Common myeloid progenitor, CD34-positive (primary cell): ENCODE data around the gene TRNAU1AP.
A peak's percentile ranks its signal among the peaks of the same experiment; 100 is the strongest.
"Not testable (repeated sequence)": the region's sequence is repeated elsewhere in the genome, so short reads cannot be mapped to it uniquely, and the experiment has no call there.

Source experiments
- CTCF ChIA-PET: fragments of 350-600 bp; sonication (Branson Sonifier 250); formaldehyde crosslinking; loops from one replicate; lab custom pipeline; 2021; ENCODE audit warnings: antibody characterized with exemption; lab: Charles Lee
- POLR2A ChIA-PET: fragments of 350-600 bp; sonication (Branson Sonifier 250); formaldehyde crosslinking; loops from one replicate; lab custom pipeline; 2021; ENCODE audit warnings: antibody characterized with exemption; lab: Charles Lee
- DNase-seq, 3 donors: peaks; one replicate each; pipeline versions ENCODE4 v3.0.0 to v3.0.0-alpha.2; 2013
- H3K27ac ChIP-seq, 2 experiments: 1 replicate in 1 of 2; 2 replicates in 1 of 2; pipeline ENCODE4 v1.7.0; 2013; ENCODE audit warnings: inconsistent platforms in 2 of 2, low read length in 2 of 2, mild to moderate bottlenecking in 2 of 2, low read depth in 1 of 2, moderate library complexity in 1 of 2; ENCODE audit not compliant: severe bottlenecking in 2 of 2, insufficient read depth in 1 of 2, poor library complexity in 1 of 2
- H3K27me3 ChIP-seq, 5 experiments: replicated peaks in 2 of 5; 1 replicate in 3 of 5; 2 replicates in 2 of 5; pipeline versions ENCODE4 v1.6.1 to v1.7.0; 2013; ENCODE audit warnings: low read length in 4 of 5, mild to moderate bottlenecking in 2 of 5, moderate library complexity in 2 of 5, inconsistent platforms in 1 of 5; ENCODE audit not compliant: insufficient read depth in 5 of 5, control insufficient read depth in 4 of 5
- H3K36me3 ChIP-seq, 4 experiments: 1 replicate in 2 of 4; 2 replicates in 2 of 4; pipeline versions ENCODE4 v1.6.1 to v1.7.0; 2013; ENCODE audit warnings: low read length in 3 of 4, control low read depth in 1 of 4, mild to moderate bottlenecking in 1 of 4; ENCODE audit not compliant: control insufficient read depth in 4 of 4, insufficient read depth in 4 of 4
- H3K4me1 ChIP-seq, 4 experiments: 1 replicate in 3 of 4; 2 replicates in 1 of 4; pipeline versions ENCODE4 v1.6.1 to v1.7.1; 2013; ENCODE audit warnings: low read length in 3 of 4, mild to moderate bottlenecking in 3 of 4, control low read depth in 1 of 4, inconsistent platforms in 1 of 4, moderate library complexity in 1 of 4; ENCODE audit not compliant: control insufficient read depth in 4 of 4, insufficient read depth in 4 of 4; ENCODE audit errors: control extremely low read depth in 1 of 4
- H3K4me3 ChIP-seq, 7 experiments: 1 replicate in 4 of 7; 2 replicates in 3 of 7; pipeline versions ENCODE4 v1.5.1 to v1.7.0; 2013; ENCODE audit warnings: mild to moderate bottlenecking in 7 of 7, low read length in 6 of 7, moderate library complexity in 6 of 7, inconsistent platforms in 2 of 7, low read depth in 2 of 7, control low read depth in 1 of 7; ENCODE audit not compliant: insufficient read depth in 4 of 7, control insufficient read depth in 1 of 7; ENCODE audit errors: extremely low read depth in 1 of 7
- H3K9me3 ChIP-seq, 5 experiments: 1 replicate in 4 of 5; 2 replicates in 1 of 5; pipeline versions ENCODE4 v1.6.1 to v1.7.1; 2013; ENCODE audit warnings: low read length in 4 of 5, mild to moderate bottlenecking in 2 of 5, inconsistent platforms in 1 of 5, low read depth in 1 of 5, moderate library complexity in 1 of 5; ENCODE audit not compliant: control insufficient read depth in 4 of 5, insufficient read depth in 2 of 5; ENCODE audit errors: control extremely low read depth in 1 of 5
- WGBS: methylation state at CpG from one replicate; pipeline ENCODE4 v1.1.5; 2013; ENCODE audit not compliant: insufficient coverage; 5-methylcytosine and 5-hydroxymethylcytosine counted together

Gene TRNAU1AP

GRCh38 chr1:28520796-28521195 lies 32.1 kb upstream of the TRNAU1AP start:
- DNase-seq, H3K4me3 ChIP-seq, POLR2A ChIA-PET, H3K27ac ChIP-seq, H3K27me3 ChIP-seq, H3K9me3 ChIP-seq: not testable (repeated sequence)
- 99% methylated on average over 11 of the region's 12 CpGs for WGBS
- Histone ChIP-seq H3K4me1 (peaks cover 2 to 20% (median 18%) of the 10 kb centered on the region in 4 experiments), H3K36me3 (peaks cover 3 to 30% (median 7%) of the 10 kb centered on the region in 4 experiments)
- CTCF ChIA-PET = interaction anchor here (1.9 kb wide), 1 partner anchor 33 kb away, joined by 5 read pairs; the partner anchor contains the start of gene TRNAU1AP

- peak overlapping the region in 1 of 2 experiments; percentile 32 for H3K27ac ChIP-seq
These were observed 31.3 kb upstream of the TRNAU1AP start for GRCh38 chr1:28521502-28522164.

GRCh38 chr1:28522537-28522936 lies 30.3 kb upstream of the TRNAU1AP start:
- H3K27me3 ChIP-seq, H3K27ac ChIP-seq, DNase-seq, H3K9me3 ChIP-seq, H3K4me3 ChIP-seq, POLR2A ChIA-PET: not testable (repeated sequence)
- WGBS = 100% methylated on average over 4 of the region's 9 CpGs
- CTCF ChIA-PET = interaction anchor here (0.7 to 1.9 kb wide), 5 partner anchors 31 to 356 kb away, joined by 3 to 5 read pairs (median 5); partner anchors contain the start of gene TRNAU1AP
- Histone ChIP-seq H3K4me1 (peaks cover 2 to 20% (median 17%) of the 10 kb centered on the region in 4 experiments), H3K36me3 (peaks cover 3 to 34% (median 7%) of the 10 kb centered on the region in 4 experiments)

More at GRCh38 chr1:28521502-28522164, 31.3 kb upstream of the TRNAU1AP start:
- Histone ChIP-seq H3K36me3 (peaks cover 3 to 30% (median 7%) of the 10 kb centered on the region in 4 experiments), H3K9me3 (no peaks in the 10 kb centered on the region), H3K4me1 (peaks cover 2 to 20% (median 18%) of the 10 kb centered on the region in 4 experiments), H3K27me3 (no peaks in the 10 kb centered on the region), H3K4me3 (no peak overlapping the region)
- 79% methylated on average over 5 of the region's 6 CpGs for WGBS
- CTCF ChIA-PET = interaction anchor here (1.7 to 1.9 kb wide), 3 partner anchors 32 to 357 kb away, joined by 5 read pairs; partner anchors contain the start of gene TRNAU1AP
- no peak for DNase-seq
- POLR2A ChIA-PET = no interaction called here

- CTCF ChIA-PET = interaction anchor here (1.6 kb wide), 1 partner anchor 13 kb away, joined by 4 read pairs; no protein-coding TSS in a partner anchor
These were observed 27.8 kb upstream of the TRNAU1AP start for GRCh38 chr1:28525002-28525642.

GRCh38 chr1:28526886-28527285 lies 26.0 kb upstream of the TRNAU1AP start:
- no peaks in the 10 kb centered on the region for H3K4me1 ChIP-seq
- no peaks in the 10 kb centered on the region for H3K27me3 ChIP-seq
- no peaks in the 10 kb centered on the region for H3K9me3 ChIP-seq
- no peak for DNase-seq
- H3K4me3 ChIP-seq = no peak overlapping the region
- ChIA-PET CTCF (interaction anchor here (0.6 kb wide), 1 partner anchor 16 kb away, joined by 3 read pairs; no protein-coding TSS in a partner anchor), POLR2A (no interaction called here)
- no peak overlapping the region for H3K27ac ChIP-seq
- H3K36me3 ChIP-seq = peaks cover 8 to 39% (median 19%) of the 10 kb centered on the region in 4 experiments
- 100% methylated on average over 3 of the region's 9 CpGs for WGBS

More at GRCh38 chr1:28525002-28525642, 27.8 kb upstream of the TRNAU1AP start:
- H3K27ac ChIP-seq = peak overlapping the region in 1 of 2 experiments; percentile 58
- H3K9me3 ChIP-seq, POLR2A ChIA-PET, H3K27me3 ChIP-seq, H3K4me3 ChIP-seq, H3K4me1 ChIP-seq: not testable (repeated sequence)
- 98% methylated on average over 5 of the region's 10 CpGs for WGBS
- H3K36me3 ChIP-seq = peaks cover 3 to 36% (median 9%) of the 10 kb centered on the region in 4 experiments
- peak in 1 of 3 donors; percentile 27 for DNase-seq

GRCh38 chr1:28530456-28530855 lies 22.4 kb upstream of the TRNAU1AP start:
- POLR2A ChIA-PET = no interaction called here
- CTCF ChIA-PET = no interaction called here
- 95% methylated on average over 31 of the region's 31 CpGs for WGBS
- Histone ChIP-seq H3K4me1 (no peaks in the 10 kb centered on the region), H3K27me3 (no peaks in the 10 kb centered on the region), H3K9me3 (no peaks in the 10 kb centered on the region), H3K27ac (no peak overlapping the region), H3K4me3 (no peak overlapping the region), H3K36me3 (peaks cover 18 to 44% (median 28%) of the 10 kb centered on the region in 4 experiments)
- DNase-seq = no peak
